ENCODE data around the gene GRIP2.

Gene GRIP2

DNA sequence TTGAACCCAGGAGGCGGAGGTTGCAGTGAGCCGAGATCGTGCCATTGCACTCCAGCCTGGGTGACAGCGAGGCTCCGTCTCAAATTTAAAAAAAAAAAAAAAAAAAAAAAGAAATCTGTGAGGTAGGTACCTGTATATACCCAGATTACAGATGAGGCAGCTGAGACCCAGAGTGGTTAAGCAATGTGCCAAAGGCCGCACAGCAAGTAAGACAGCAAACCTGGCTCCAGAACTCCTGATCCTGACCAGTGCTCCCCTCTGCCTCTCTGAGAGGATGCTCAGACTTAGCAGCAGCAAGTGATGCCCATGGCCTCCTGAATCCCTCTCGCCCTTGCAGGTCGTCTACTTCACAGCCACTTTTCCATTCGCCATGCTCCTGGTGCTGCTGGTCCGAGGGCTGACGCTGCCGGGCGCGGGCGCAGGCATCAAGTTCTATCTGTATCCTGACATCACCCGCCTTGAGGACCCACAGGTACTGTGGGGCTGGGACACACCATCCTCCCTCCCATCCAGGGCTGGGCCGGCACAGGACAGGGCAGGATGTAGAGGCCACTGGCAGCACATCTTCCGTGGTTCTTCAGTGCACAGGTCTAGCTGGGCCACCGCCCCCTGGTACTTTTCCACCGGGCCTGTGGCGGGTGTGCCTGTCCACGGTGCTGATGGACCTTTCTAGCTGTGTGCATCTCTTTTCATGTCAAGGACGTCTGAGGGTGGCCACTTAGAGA, 73.8 kb downstream of the GRIP2 start:
- DNase-seq (ENCODE audit: low read depth in 2 of 2): no peak

- DNase-seq (ENCODE audit: low read depth in 2 of 2): no peak
These were observed 74.7 kb downstream of the GRIP2 start for GRCh38 chr3:14465425-14465824.

GRCh38 chr3:14464521-14464920, 75.6 kb downstream of the GRIP2 start:
- no peak for DNase-seq (ENCODE audit: low read depth in 2 of 2)

DNA sequence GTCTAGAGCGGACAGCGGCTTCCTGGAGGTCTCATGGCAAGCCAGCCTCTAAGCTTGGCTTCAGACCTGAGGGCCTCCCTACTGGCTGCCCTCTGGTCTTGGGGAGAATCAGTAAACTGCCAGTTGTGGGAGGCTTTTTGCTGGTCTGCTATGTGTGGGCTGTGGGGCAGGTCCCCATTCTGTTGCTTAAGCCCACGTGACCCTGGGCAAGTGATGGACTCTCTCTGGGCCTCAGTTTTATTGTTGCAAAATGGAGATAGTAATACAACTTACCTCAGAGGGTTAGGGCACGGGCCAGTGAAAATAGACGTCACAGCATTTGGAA, 76.0 kb downstream of the GRIP2 start:
- no peak for DNase-seq (ENCODE audit: low read depth in 2 of 2)

DNA sequence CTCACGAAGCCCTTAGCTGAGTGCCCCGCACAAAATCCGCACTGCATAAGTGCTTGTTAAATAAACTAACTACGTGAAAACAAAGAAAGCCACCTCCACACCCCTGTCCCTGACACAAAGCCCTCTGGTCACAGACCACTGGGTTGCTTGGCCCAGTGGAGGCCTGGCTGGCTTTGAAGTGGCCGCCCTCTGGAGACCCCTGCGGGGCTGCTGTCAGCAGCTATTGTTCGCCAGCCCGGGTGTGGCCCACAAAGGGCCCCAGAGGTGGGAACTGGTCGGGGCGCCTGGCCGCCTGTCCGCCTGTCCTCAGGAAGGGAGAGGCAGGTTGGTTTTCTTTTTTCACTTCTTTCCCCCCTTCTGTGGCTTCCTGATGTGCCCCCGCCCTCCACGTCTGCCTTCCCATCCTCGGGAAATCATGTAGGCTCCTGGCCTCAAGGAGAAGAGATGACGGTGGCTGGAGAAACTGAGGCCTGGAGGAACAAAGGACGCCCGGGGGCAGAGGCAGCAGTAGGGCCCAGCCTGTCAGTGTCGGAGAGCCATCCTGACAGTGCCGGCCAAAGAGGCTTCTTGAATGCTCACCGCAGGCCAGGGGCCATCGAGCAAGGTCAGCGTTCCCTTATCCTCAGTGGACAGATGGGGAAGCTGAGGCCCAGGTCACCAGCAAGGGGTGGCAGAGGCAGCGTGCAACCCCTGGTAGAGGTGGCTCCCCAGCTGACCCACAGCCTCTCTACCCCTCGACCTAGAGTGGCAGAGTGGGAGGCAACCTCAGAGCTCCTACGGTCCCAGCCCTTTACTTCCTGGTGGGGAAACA, 76.6 kb downstream of the GRIP2 start:
- no peak for DNase-seq (ENCODE audit: low read depth in 2 of 2)

DNA sequence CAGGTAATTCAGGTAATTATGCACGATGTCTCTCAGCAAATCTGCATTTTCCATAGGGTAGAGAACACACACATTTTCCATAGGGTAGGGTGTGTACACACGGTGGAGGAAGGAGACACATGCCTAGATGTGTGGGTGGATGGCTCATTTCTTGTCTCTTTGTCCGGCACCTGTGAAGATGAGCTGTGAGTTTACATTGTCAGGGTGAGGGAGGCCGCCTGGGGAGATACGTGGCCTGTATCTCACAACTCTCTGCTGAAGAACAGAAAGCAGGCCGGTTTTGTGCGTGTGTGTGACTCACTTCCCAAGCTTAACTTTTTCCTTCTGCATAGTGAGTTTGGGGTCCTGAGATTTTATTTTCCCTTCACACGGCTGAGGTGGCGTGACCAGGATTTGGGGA, 77.4 kb downstream of the GRIP2 start:
- no peak for DNase-seq (ENCODE audit: low read depth in 2 of 2)

DNA sequence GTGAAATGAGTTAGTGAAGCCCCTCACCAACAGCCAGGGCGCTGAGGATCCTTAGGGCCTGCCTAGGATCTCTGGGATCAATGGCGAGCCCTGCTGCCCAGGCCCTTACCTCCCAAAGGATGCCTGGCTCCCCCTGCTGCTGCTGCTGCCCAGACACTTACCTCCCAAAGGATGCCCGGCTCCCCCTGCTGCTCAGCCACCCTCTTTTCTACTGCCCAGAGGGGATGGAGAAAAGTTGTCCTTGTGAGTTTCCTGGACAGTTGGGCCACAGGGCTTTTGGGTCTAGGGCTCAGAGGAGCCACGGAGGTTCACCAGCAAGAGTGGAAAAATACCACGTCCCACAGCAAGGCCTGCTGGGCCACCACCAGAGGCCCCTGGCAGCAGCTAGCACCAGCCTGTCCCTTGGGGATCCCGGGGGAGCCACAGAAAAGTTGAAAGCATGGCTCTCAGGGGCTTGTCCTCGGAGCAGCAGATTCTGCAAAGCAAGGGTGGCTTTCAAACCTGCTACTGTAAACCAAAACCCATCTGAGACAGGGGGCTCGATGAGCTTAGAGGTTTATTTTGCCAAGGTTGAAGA, 78.3 kb downstream of the GRIP2 start:
- peak in 1 of 2 donors; percentile 13 for DNase-seq (ENCODE audit: low read depth in 2 of 2)

- no peak for DNase-seq (ENCODE audit: low read depth in 2 of 2)
These were observed 79.0 kb downstream of the GRIP2 start for GRCh38 chr3:14461006-14461747.

GRCh38 chr3:14460342-14461005, 79.7 kb downstream of the GRIP2 start:
- DNase-seq (ENCODE audit: low read depth in 2 of 2): no peak

DNA sequence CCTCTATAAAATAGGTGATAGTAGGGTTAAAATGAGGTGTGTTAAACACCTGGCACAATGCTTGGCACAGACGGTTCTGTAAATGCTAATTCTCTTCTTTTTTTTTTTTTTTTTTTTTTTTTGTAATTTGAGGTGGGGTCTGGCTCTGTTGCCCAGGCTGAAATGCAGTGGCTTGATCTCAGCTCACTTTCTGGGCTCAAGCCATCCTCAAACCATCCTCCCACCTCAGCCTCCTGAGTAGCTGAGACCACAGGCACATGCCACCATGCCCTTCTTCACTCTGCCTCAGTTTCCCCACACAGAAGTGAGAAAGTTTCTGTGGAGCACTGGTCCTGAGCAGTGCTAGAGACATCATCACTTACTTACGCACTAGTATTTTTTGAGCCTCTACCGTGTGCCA, 80.4 kb downstream of the GRIP2 start:
- DNase-seq (ENCODE audit: low read depth in 2 of 2): no peak

GRCh38 chr3:14459384-14459783, 80.8 kb downstream of the GRIP2 start:
- no peak for DNase-seq (ENCODE audit: low read depth in 2 of 2)

DNA sequence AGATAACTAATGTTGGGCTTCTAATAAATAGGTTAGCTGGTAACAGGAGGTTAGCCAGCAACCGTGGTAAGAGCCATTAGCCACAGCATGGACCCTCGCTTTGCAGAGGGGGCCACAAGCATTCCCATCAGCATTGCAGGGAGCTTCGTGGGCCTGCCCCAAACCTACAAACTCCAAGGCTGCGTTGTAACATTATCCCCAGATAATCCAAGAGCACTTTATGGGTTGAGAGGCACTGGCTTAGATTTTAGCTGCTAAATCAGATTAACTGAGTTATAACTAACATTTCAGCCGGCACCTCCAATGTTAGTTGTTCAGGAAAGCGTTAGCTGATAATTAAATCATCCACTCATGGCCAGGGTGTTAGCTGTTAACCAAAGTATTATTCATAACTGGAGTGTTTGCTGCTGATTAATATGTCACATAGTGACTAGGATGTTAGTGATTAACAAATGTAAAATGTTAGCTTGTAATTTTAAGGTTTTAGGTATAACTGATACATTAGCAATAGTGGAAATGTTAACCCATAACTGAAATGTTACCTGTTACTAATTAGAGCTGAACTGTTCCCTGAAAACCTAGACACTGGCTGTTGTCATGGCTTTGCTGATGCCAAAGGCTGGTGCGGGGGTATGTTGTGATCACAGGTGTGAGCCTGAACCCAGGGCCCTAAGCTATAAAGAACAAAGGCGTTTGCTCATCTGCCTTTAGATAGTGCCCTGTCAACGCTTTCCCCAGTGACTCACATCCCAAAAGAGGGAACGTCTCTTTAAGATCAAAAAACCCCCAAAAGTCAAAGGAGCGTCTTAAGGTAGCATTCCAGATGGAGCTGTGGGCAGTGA, 81.5 kb downstream of the GRIP2 start:
- no peak for DNase-seq (ENCODE audit: low read depth in 2 of 2)

DNA sequence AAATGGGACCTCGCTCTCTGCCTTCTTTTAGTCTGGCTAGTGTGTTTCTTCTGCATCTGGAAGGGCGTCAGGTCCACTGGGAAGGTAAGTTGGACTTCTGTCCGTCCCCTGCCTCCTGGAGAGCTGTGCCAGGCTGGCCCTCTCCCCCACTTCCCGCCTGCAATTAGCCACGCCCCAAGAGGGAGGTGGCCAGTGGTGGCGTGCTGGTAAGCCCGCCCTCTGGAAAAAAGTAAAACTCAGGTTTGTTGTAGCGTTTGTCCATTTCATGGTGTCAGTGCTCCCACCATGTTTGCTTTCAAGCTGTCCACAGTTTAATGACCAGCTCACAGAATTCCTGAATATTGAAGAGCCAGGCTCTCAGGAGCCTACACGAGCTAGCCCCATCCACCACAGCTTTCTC, 82.1 kb downstream of the GRIP2 start:
- no peak for DNase-seq (ENCODE audit: low read depth in 2 of 2)

DNA sequence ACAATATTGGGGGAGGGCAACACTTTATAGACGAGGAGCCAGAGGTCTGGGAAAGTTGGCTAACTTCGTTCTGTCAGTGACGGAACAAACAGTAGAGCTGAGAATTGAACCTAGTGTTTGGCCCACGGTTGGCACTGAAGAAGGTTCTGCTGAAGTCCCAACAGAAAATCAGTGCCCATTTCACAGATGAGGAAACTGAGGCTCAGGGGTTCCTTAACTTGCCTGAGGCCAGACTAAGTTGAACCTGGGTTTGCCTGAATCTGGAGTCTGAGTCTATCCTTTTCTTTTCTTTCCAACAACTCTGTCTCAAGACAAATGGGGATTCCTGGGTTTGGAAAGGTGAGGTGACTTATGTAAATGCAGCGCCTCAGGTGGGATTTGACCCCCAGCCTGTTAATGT, 82.7 kb downstream of the GRIP2 start:
- no peak for DNase-seq (ENCODE audit: low read depth in 2 of 2)

DNA sequence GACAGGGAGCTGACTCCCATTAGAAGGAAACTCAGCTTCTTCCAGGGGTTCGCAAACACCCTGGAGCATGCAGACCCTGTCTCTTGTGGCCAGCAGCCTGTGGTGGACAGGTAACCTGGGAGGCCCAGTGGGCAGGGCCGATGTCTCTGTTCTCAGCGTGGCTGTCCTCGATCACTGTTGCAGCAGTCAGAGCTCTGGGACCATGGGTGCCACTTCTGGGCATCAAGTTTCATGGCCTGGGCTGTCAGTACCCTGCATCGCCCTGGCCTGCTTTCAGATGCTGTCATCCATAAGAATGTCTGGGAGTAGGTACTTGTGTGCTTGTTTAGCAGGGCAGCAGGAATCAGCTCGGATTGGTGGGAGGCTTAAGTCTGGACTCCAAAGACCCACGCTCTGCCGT, 83.3 kb downstream of the GRIP2 start:
- no peak for DNase-seq (ENCODE audit: low read depth in 2 of 2)

DNA sequence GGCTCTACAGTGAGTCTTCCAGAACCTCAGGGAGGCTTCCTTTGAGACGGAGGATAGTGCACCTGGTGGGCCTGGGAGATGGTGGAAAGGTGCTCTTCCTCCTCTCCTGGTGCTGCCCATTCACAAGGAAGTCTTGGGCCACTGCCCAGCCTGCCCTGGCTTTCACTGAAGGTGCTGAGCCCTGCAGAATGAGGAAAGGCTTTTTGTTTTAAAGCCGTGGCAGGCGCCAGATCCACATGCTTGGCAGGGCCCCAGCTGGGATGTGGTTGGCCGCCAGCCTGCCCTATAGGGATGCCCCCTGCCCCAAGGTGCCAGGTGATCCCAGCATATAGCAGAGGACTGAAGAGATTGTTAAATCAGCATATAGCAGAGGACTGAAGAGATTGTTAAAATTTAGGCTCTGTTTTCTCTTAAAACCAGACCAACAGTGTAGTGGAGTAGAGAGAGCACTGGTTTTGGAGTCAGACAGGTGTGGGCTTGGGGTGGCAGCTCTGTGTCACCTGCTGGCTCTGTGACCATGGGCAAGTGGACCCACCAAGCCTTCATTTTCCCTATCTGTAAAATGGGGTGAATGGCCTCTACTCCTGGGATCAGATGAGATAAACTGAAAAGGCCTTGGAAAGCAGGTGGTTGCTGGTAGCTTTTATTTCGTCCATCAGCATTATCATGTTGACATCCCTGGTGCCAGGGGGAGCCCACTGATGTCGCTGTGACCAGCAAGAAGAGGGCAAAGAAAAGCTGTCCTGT, 84.4 kb downstream of the GRIP2 start:
- no peak for DNase-seq (ENCODE audit: low read depth in 2 of 2)

- no peak for DNase-seq (ENCODE audit: low read depth in 2 of 2)
These were observed 85.4 kb downstream of the GRIP2 start for GRCh38 chr3:14454639-14455310.

DNA sequence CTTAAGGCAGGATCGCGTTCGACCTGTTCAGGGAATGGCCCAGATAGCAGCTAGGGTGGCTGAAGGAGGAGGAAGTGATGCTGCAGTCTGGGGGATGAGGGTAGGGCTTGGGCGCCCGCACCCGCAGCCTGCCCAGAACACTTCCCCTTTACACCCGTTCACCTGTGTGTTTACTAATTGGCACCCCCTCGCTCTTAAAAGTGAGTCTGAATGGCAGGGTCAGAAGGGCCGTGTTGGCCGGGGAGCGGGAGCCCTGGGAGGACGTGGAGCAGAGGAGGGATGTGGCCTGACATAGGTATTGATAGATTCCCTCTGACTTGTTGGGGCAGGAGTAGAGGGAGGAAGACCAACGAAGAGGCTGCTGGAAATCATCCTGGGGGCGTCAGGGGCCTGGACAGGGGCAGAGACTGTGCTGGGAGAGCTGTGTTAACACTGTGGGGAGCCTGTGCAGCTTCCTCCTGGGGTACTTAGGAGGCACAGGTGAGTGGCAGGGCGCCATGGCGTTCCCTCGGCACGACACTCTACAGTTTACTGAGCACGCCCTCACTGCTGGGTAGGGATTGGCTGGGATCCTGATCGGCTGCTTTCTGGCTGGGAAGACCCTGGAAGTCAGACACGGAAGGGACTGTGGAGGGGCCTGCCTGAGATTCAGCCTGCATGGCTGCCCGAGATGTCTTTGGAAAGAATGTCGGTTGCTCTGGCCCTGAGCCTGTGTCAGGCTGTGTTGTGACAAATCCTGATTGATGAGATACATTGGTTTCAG, 86.1 kb downstream of the GRIP2 start:
- no peak for DNase-seq (ENCODE audit: low read depth in 2 of 2)

Data from stimulated activated CD8-positive, alpha-beta memory T cell treated with anti-CD3 and anti-CD28 coated beads, Interleukin-7, amount 100 ng/mL, for 4 hours (primary cell).